ENCODE results near the gene EXOSC10.
A peak's percentile ranks its signal among the peaks of the same experiment; 100 is the strongest.
"Not testable (repeated sequence)": the region's sequence is repeated elsewhere in the genome, so short reads cannot be mapped to it uniquely, and the experiment has no call there.

EXOSC10 gene

GRCh38 chr1:11107599-11107998 is 7.9 kb upstream of the EXOSC10 start:
- no peak for DNase-seq

GRCh38 chr1:11105586-11105985 is 5.9 kb upstream of the EXOSC10 start:
- no peak for DNase-seq

- no peak for DNase-seq
These were observed 1.7 kb upstream of the EXOSC10 start for GRCh38 chr1:11101347-11101746.

GRCh38 chr1:11100806-11101205 is 1.1 kb upstream of the EXOSC10 start:
- DNase-seq = not testable (repeated sequence)

GRCh38 chr1:11100149-11100493 is 452 bp upstream of the EXOSC10 start:
- no peak for DNase-seq

GRCh38 chr1:11098931-11099309 is 749 bp downstream of the EXOSC10 start:
- no peak for DNase-seq

- DNase-seq = not testable (repeated sequence)
These were observed 15.9 kb downstream of the EXOSC10 start for GRCh38 chr1:11083784-11084183.

- DNase-seq = no peak
These were observed 18.7 kb downstream of the EXOSC10 start for GRCh38 chr1:11080931-11081330.

GRCh38 chr1:11078631-11079030 is 21.0 kb downstream of the EXOSC10 start:
- DNase-seq = no peak

GRCh38 chr1:11073398-11073797 is 26.3 kb downstream of the EXOSC10 start:
- DNase-seq = not testable (repeated sequence)

- DNase-seq = no peak
These were observed 27.3 kb downstream of the EXOSC10 start for GRCh38 chr1:11072216-11072917.

- DNase-seq = no peak
These were observed 28.0 kb downstream of the EXOSC10 start for GRCh38 chr1:11071463-11072215.

GRCh38 chr1:11070876-11071275 is 28.8 kb downstream of the EXOSC10 start:
- DNase-seq = no peak

GRCh38 chr1:11068600-11069473 is 30.8 kb downstream of the EXOSC10 start:
- DNase-seq = no peak

- DNase-seq = peak in 1 of 2 donors; percentile 21
These were observed 31.7 kb downstream of the EXOSC10 start for GRCh38 chr1:11067716-11068599.

- no peak for DNase-seq
These were observed 33.9 kb downstream of the EXOSC10 start for GRCh38 chr1:11065796-11066195.

GRCh38 chr1:11064942-11065341 is 34.7 kb downstream of the EXOSC10 start:
- no peak for DNase-seq

GRCh38 chr1:11063937-11064537 is 35.6 kb downstream of the EXOSC10 start:
- not testable (repeated sequence) for DNase-seq

- no peak for DNase-seq
These were observed 36.7 kb downstream of the EXOSC10 start for GRCh38 chr1:11062965-11063401.

- no peak for DNase-seq
These were observed 37.9 kb downstream of the EXOSC10 start for GRCh38 chr1:11061652-11062365.
